Liver (tissue), 9 donors: ENCODE results near the gene SOX14. TPM values are rescaled to one million over a fixed set of nuclear protein-coding genes. Genes with fewer than 3 reads are reported as not detected.

Source experiments
- DNase-seq: peaks from one replicate; pipeline ENCODE4 v3.0.0-alpha.2; 2017; ENCODE audit warnings: low spot score
- H3K27ac ChIP-seq, 2 donors: one replicate each; pipeline ENCODE4 v1.7.0; 2013; ENCODE audit warnings: inconsistent platforms in 2 of 2, low read length in 2 of 2, control low read depth in 1 of 2, low read depth in 1 of 2, mild to moderate bottlenecking in 1 of 2
- H3K27me3 ChIP-seq, 4 donors: one replicate each; pipeline versions ENCODE4 v1.6.1 to v1.7.0; 2013; ENCODE audit warnings: low read length in 3 of 4, inconsistent platforms in 1 of 4, mild to moderate bottlenecking in 1 of 4, moderate library complexity in 1 of 4; ENCODE audit not compliant: control insufficient read depth in 4 of 4, insufficient read depth in 4 of 4
- H3K36me3 ChIP-seq, 4 donors: one replicate each; pipeline versions ENCODE4 v1.6.1 to v1.7.0; 2013; ENCODE audit warnings: low read length in 3 of 4, mild to moderate bottlenecking in 3 of 4, low read depth in 1 of 4, moderate library complexity in 1 of 4; ENCODE audit not compliant: control insufficient read depth in 4 of 4, insufficient read depth in 3 of 4
- H3K4me1 ChIP-seq, 4 donors: one replicate each; pipeline versions ENCODE4 v1.6.1 to v1.7.0; 2013; ENCODE audit warnings: low read length in 3 of 4, mild to moderate bottlenecking in 3 of 4, moderate library complexity in 1 of 4; ENCODE audit not compliant: control insufficient read depth in 4 of 4, insufficient read depth in 4 of 4
- H3K4me3 ChIP-seq, 3 donors: one replicate each; pipeline versions ENCODE4 v1.6.1 to v1.7.0; 2013; ENCODE audit warnings: low read length in 3 of 3, control low read depth in 1 of 3, low read depth in 1 of 3, mild to moderate bottlenecking in 1 of 3
- H3K9ac ChIP-seq, 2 donors: one replicate each; pipeline ENCODE4 v1.7.0; 2013; ENCODE audit warnings: low read length in 2 of 2, mild to moderate bottlenecking in 2 of 2, moderate library complexity in 2 of 2, control low read depth in 1 of 2, low read depth in 1 of 2
- H3K9me3 ChIP-seq, 4 donors: one replicate each; pipeline versions ENCODE4 v1.6.1 to v1.7.0; 2013; ENCODE audit warnings: low read length in 3 of 4; ENCODE audit not compliant: control insufficient read depth in 4 of 4
- EGR1 ChIP-seq, 2 donors: IDR thresholded peaks; 2 replicates each; pipeline ENCODE4 v1.6.1; 2016 to 2018; ENCODE audit warnings: antibody characterized with exemption in 2 of 2, low read depth in 2 of 2
- FOXA1 ChIP-seq: IDR thresholded peaks from 2 replicates; pipeline ENCODE4 v1.6.1; 2016; ENCODE audit warnings: antibody characterized with exemption
- FOXA2 ChIP-seq: IDR thresholded peaks from 2 replicates; pipeline ENCODE4 v1.6.1; 2016; ENCODE audit warnings: antibody characterized with exemption
- GABPA ChIP-seq, 2 donors: IDR thresholded peaks in 1 of 2; conservative IDR thresholded peaks in 1 of 2; 2 replicates each; pipeline ENCODE4 v1.6.1; 2016; ENCODE audit warnings: antibody characterized with exemption in 2 of 2, mild to moderate bottlenecking in 1 of 2, moderate library complexity in 1 of 2
- HNF4A ChIP-seq, 2 donors: conservative IDR thresholded peaks; 2 replicates each; pipeline ENCODE4 v1.6.1; 2016; ENCODE audit warnings: antibody characterized with exemption in 2 of 2, mild to moderate bottlenecking in 2 of 2
- HNF4G ChIP-seq: IDR thresholded peaks from 2 replicates; pipeline ENCODE4 v1.6.1; 2016; ENCODE audit warnings: antibody characterized with exemption
- JUND ChIP-seq, 2 donors: IDR thresholded peaks; 2 replicates each; pipeline ENCODE4 v1.6.1; 2016; ENCODE audit warnings: antibody characterized with exemption in 2 of 2
- NR2F2 ChIP-seq: IDR thresholded peaks from 2 replicates; pipeline ENCODE4 v1.6.1; 2016; ENCODE audit warnings: antibody characterized with exemption
- RAD21 ChIP-seq, 2 donors: IDR thresholded peaks; 2 replicates each; pipeline ENCODE4 v1.6.1; 2016; ENCODE audit warnings: antibody characterized with exemption in 2 of 2, mild to moderate bottlenecking in 2 of 2
- RXRA ChIP-seq, 2 donors: IDR thresholded peaks; 2 replicates each; pipeline ENCODE4 v1.6.1; 2017 to 2018; ENCODE audit warnings: antibody characterized with exemption in 2 of 2, mild to moderate bottlenecking in 1 of 2
- SP1 ChIP-seq: IDR thresholded peaks from 2 replicates; pipeline ENCODE4 v1.6.1; 2018; ENCODE audit warnings: antibody characterized with exemption, mild to moderate bottlenecking
- TAF1 ChIP-seq: conservative IDR thresholded peaks from 2 replicates; pipeline ENCODE4 v1.6.1; 2016; ENCODE audit warnings: antibody characterized with exemption, mild to moderate bottlenecking
- YY1 ChIP-seq: IDR thresholded peaks from 2 replicates; pipeline ENCODE4 v1.6.1; 2016; ENCODE audit warnings: antibody characterized with exemption, mild to moderate bottlenecking
- WGBS: extraction: QIAGEN DNeasy Blood & Tissue Kit; methylation state at CpG from one replicate; pipeline ENCODE4 v1.1.7; 2013; 5-methylcytosine and 5-hydroxymethylcytosine counted together
- polyA plus RNA-seq, 2 donors: library from polyadenylated mRNA; stranded (reverse) in 1 of 2; unstranded in 1 of 2; fragments of 200-250 nt in 1 of 2; fragments of >200 nt in 1 of 2; fragmentation: Nextera tagmentation in 1 of 2; extraction: Ambion mirVana in 1 of 2; gene quantifications; one replicate each; pipeline versions ENCODE4 v1.2.1 to v1.2.3, GENCODE V29; 2013 to 2015
- total RNA-seq, 2 donors: library from RNA; depleted of rRNA; stranded (reverse); fragments of >200 nt; gene quantifications; one replicate each; pipeline ENCODE4 v1.2.3, GENCODE V29; 2014
- TF ChIP-seq, protein P1 (sequence below): IDR thresholded peaks from 2 replicates; pipeline ENCODE4 v1.6.1; 2016; ENCODE audit warnings: antibody characterized with exemption
- TF ChIP-seq, protein P2 (sequence below): IDR thresholded peaks from 2 replicates; pipeline ENCODE4 v1.6.1; 2016; ENCODE audit warnings: antibody characterized with exemption, mild to moderate bottlenecking
- TF ChIP-seq, protein P3 (sequence below): fragments of 150-350 bp; IDR thresholded peaks from 2 replicates; pipeline ENCODE4 v1.5.1; 2017; ENCODE audit warnings: improper control_type of control experiment, low read depth, low read length; ENCODE audit not compliant: missing input control
- TF ChIP-seq, protein P4 (sequence below): IDR thresholded peaks from 2 replicates; pipeline ENCODE4 v1.6.1; 2016; ENCODE audit warnings: antibody characterized with exemption
- TF ChIP-seq, protein P5 (sequence below): IDR thresholded peaks from 2 replicates; pipeline ENCODE4 v1.6.1; 2016; ENCODE audit warnings: antibody characterized with exemption
- donor health status: healthy.
- donor health status: healthy.
- donor health status: healthy.
- donor health status: healthy.
- donor health status: healthy.

The SOX14 gene
- total and polyA plus RNA-seq, 4 donors: not detected

DNA sequence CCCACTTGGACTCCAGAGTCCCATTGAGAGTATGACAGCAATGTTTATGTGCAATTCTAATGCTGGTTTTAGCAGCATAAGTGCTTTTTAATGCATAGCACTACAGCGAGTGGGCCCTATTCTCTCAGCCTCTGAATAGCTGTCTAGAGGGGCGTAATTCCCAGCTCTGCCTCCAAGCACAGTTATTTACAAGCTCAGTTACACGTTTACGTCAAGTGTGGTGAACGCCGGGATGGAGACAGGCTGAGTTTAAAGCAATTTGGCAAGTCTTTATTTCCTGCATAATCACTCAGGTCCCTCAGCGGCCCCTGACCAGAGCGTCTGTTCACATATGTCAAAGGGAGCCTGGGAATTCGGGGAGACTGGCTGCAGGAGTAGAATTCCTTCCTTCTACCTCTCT lies 43.9 kb downstream of the SOX14 start:
- Histone ChIP-seq H3K4me3 (no peak overlapping the region), H3K27ac (no peak overlapping the region), H3K4me1 (no peaks in the 10 kb centered on the region), H3K36me3 (no peaks in the 10 kb centered on the region), H3K9ac (no peak overlapping the region), H3K27me3 (peaks cover 0 to 11% (median 1%) of the 10 kb centered on the region in 4 donors), H3K9me3 (peaks cover 0 to 4% (median 0%) of the 10 kb centered on the region in 4 donors)
- TF ChIP-seq HNF4A (conservative IDR thresholded peaks at IDR 0.05) (no peak), RXRA (IDR thresholded peaks at IDR 0.05) (no peak), JUND (IDR thresholded peaks at IDR 0.05) (no peak), GABPA (IDR thresholded peaks at IDR 0.05 in 1 of 2, conservative IDR thresholded peaks at IDR 0.05 in 1 of 2) (no peak), SP1 (no peak), RAD21 (IDR thresholded peaks at IDR 0.05) (no peak), FOXA2 (no peak), FOXA1 (no peak), NR2F2 (no peak), EGR1 (IDR thresholded peaks at IDR 0.05; ENCODE audit: low read depth in 2 of 2) (no peak), HNF4G (no peak), TAF1 (no peak), YY1 (no peak)
- TF ChIP-seq, protein P1, sequence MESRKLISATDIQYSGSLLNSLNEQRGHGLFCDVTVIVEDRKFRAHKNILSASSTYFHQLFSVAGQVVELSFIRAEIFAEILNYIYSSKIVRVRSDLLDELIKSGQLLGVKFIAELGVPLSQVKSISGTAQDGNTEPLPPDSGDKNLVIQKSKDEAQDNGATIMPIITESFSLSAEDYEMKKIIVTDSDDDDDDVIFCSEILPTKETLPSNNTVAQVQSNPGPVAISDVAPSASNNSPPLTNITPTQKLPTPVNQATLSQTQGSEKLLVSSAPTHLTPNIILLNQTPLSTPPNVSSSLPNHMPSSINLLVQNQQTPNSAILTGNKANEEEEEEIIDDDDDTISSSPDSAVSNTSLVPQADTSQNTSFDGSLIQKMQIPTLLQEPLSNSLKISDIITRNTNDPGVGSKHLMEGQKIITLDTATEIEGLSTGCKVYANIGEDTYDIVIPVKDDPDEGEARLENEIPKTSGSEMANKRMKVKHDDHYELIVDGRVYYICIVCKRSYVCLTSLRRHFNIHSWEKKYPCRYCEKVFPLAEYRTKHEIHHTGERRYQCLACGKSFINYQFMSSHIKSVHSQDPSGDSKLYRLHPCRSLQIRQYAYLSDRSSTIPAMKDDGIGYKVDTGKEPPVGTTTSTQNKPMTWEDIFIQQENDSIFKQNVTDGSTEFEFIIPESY: no peak
- TF ChIP-seq, protein P2, sequence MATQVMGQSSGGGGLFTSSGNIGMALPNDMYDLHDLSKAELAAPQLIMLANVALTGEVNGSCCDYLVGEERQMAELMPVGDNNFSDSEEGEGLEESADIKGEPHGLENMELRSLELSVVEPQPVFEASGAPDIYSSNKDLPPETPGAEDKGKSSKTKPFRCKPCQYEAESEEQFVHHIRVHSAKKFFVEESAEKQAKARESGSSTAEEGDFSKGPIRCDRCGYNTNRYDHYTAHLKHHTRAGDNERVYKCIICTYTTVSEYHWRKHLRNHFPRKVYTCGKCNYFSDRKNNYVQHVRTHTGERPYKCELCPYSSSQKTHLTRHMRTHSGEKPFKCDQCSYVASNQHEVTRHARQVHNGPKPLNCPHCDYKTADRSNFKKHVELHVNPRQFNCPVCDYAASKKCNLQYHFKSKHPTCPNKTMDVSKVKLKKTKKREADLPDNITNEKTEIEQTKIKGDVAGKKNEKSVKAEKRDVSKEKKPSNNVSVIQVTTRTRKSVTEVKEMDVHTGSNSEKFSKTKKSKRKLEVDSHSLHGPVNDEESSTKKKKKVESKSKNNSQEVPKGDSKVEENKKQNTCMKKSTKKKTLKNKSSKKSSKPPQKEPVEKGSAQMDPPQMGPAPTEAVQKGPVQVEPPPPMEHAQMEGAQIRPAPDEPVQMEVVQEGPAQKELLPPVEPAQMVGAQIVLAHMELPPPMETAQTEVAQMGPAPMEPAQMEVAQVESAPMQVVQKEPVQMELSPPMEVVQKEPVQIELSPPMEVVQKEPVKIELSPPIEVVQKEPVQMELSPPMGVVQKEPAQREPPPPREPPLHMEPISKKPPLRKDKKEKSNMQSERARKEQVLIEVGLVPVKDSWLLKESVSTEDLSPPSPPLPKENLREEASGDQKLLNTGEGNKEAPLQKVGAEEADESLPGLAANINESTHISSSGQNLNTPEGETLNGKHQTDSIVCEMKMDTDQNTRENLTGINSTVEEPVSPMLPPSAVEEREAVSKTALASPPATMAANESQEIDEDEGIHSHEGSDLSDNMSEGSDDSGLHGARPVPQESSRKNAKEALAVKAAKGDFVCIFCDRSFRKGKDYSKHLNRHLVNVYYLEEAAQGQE: no peak
- TF ChIP-seq, protein P3, sequence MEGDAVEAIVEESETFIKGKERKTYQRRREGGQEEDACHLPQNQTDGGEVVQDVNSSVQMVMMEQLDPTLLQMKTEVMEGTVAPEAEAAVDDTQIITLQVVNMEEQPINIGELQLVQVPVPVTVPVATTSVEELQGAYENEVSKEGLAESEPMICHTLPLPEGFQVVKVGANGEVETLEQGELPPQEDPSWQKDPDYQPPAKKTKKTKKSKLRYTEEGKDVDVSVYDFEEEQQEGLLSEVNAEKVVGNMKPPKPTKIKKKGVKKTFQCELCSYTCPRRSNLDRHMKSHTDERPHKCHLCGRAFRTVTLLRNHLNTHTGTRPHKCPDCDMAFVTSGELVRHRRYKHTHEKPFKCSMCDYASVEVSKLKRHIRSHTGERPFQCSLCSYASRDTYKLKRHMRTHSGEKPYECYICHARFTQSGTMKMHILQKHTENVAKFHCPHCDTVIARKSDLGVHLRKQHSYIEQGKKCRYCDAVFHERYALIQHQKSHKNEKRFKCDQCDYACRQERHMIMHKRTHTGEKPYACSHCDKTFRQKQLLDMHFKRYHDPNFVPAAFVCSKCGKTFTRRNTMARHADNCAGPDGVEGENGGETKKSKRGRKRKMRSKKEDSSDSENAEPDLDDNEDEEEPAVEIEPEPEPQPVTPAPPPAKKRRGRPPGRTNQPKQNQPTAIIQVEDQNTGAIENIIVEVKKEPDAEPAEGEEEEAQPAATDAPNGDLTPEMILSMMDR: no peak
- TF ChIP-seq, protein P4, sequence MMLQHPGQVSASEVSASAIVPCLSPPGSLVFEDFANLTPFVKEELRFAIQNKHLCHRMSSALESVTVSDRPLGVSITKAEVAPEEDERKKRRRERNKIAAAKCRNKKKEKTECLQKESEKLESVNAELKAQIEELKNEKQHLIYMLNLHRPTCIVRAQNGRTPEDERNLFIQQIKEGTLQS: no peak
- TF ChIP-seq, protein P5, sequence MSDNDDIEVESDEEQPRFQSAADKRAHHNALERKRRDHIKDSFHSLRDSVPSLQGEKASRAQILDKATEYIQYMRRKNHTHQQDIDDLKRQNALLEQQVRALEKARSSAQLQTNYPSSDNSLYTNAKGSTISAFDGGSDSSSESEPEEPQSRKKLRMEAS: no peak
- 44% methylated on average over 9 of the region's 9 CpGs for WGBS
- DNase-seq: no peak
